Adrenal gland (tissue), 12 donors: ENCODE measurements around the gene HOXC6. TPM values are rescaled to one million over a fixed set of nuclear protein-coding genes. Genes with fewer than 3 reads are reported as not detected.

ENCODE experiments used
- DNase-seq, 7 donors: peaks; one replicate each; pipeline ENCODE4 v3.0.0-alpha.2; 2019 to 2020
- H3K27ac ChIP-seq, 5 donors: fragments of 200-600 bp; sonication (generic) in 4 of 5; 1 replicate in 3 of 5; 2 replicates in 2 of 5; pipeline versions ENCODE4 v1.5.1 to v1.8.0; 2016 to 2020; ENCODE audit warnings: mild to moderate bottlenecking in 1 of 5
- H3K27me3 ChIP-seq: fragments of 200-600 bp; 2 replicates; pipeline ENCODE4 v1.8.0; 2021
- H3K36me3 ChIP-seq, 2 donors: fragments of 200-600 bp; replicated peaks in 1 of 2; 1 replicate in 1 of 2; 2 replicates in 1 of 2; pipeline versions ENCODE4 v1.5.1 to v1.8.0; 2018 to 2022
- H3K4me1 ChIP-seq, 2 donors: fragments of 200-600 bp; replicated peaks in 1 of 2; 1 replicate in 1 of 2; 2 replicates in 1 of 2; pipeline versions ENCODE4 v1.5.1 to v1.8.0; 2018 to 2021
- H3K4me3 ChIP-seq, 4 donors: fragments of 200-600 bp; sonication (generic) in 3 of 4; one replicate each; pipeline ENCODE4 v1.5.1; 2016 to 2018
- H3K9me3 ChIP-seq, 3 donors: fragments of 200-600 bp; sonication (generic) in 1 of 3; replicated peaks in 1 of 3; 1 replicate in 2 of 3; 2 replicates in 1 of 3; pipeline versions ENCODE4 v1.5.1 to v1.8.0; 2016 to 2021
- POLR2A ChIP-seq, 2 donors: fragments of 450-650 bp; IDR thresholded peaks; one replicate each; pipeline ENCODE4 v1.6.1; 2017; ENCODE audit warnings: antibody characterized with exemption in 2 of 2, mild to moderate bottlenecking in 2 of 2, moderate library complexity in 1 of 2
- WGBS, 4 donors: extraction: QIAGEN DNeasy Blood & Tissue Kit in 2 of 4; methylation state at CpG; one replicate each; pipeline versions ENCODE4 v1.1.5 to v1.1.7; 2013 to 2017; 5-methylcytosine and 5-hydroxymethylcytosine counted together
- intact Hi-C, 2 donors: fragments of 100-400 bp; cut with DNase I; formaldehyde crosslinking; loops; one replicate each; pipeline versions ENCODE4 v1.14.1 to v1.15.0; 2022 to 2023
- polyA plus RNA-seq, 3 donors: library from polyadenylated mRNA; stranded (reverse); fragments of 200-250 nt in 2 of 3; fragments of 350-450 nt in 1 of 3; fragmentation: Illumina TruSeq in 1 of 3; extraction: RNeasy Lipid Tissue Mini Kit (QIAGEN cat#74804) in 1 of 3; gene quantifications; one replicate each; pipeline ENCODE4 v1.2.3, GENCODE V29; 2013 to 2014
- total RNA-seq, 9 donors: library from RNA; depleted of rRNA in 4 of 9; stranded (reverse); fragments of >200 nt in 4 of 9; fragments of 120-200 nt in 1 of 9; fragmentation: NEBNext Ultra II Directional in 1 of 9; extraction: Animal tissue kit (Norgen Biotek cat#: 25700) in 1 of 9; gene quantifications; one replicate each; pipeline versions ENCODE4 v1.1.0 to v1.2.4, GENCODE V29; 2013 to 2023
- TF ChIP-seq, protein P1 (sequence below), 6 experiments: fragments of 450-650 bp in 4 of 6; fragments of 200-600 bp in 2 of 6; sonication (generic) in 1 of 6; IDR thresholded peaks; 1 replicate in 5 of 6; 2 replicates in 1 of 6; pipeline versions ENCODE4 v1.5.1 to v1.8.0; 2016 to 2021; ENCODE audit warnings: antibody characterized with exemption in 6 of 6, mild to moderate bottlenecking in 2 of 6, moderate library complexity in 1 of 6
- donor health status: healthy with polysubstance abuse.
- donor health status: Bipolar disorder and iron deficiency.
- donor health status: DM: yes; HTN: yes; CAD: no.
- donor health status: DM: no; HTN: no; CAD: no.
- donor health status: DM: no; HTN: no; CAD: no.
- donor health status: DM: yes; HTN: yes; CAD: no.

The HOXC6 gene
- total and polyA plus RNA-seq, 12 donors = 1.5 to 23.1 (median 13.2) TPM

DNA sequence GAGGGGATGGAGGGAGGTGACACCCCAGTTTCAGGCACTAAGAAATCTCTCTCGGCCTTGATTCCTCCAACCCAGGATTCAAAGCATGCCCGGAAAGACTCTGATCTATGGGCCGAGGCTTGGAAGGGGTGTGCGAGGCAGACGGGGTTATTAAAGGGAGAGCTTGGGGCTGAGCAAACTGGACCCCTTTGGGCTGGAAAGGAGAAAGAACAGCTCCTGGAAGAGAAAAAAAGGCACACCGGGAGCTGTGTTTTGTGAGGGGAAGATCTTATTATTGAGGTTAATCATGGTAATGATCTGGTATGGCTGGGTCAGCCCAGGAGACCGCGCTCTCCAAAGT is 19.7 kb downstream of the HOXC6 start:
- H3K27ac ChIP-seq = peak overlapping the region in 2 of 5 donors; percentile 54 to 76

DNA sequence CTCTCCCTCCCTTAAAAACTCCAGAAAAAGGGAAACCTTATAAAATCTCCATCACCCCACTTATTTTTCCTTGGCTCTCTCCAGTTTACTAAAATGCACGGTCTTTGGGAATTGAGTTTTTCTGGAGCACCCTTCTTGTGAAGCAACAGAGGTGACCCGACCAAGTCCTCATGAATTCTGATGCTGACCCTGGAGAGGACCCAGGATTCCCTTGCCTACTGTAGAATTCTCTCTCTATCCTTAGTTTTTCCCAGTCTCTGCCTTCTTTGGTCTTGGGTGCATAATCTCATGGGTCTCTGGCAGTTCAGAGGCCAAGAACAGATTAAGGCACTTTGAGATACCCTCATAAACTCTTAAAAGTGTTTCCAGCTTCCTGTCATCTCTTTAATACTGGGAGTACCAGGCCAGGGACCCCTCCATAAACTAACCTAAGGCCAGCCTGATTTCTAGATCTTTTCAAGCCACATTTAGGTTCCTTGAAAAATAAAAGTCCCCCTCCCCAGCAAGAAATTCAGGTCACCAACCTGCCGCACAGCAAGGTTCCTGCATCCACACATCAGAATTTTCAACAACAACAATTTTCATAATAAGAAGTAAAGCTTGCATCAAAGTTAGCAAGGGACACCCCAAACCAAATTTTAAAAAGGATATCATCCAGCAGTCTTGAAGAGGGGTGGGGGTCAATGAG is 20.3 kb downstream of the HOXC6 start:
- peak overlapping the region in 1 of 5 donors; percentile 29 for H3K27ac ChIP-seq
- DNase-seq = no peak

More for the DNA sequence above, 19.7 kb downstream of the HOXC6 start:
- TF ChIP-seq POLR2A (IDR thresholded peaks at IDR 0.05) = no peak
- TF ChIP-seq, protein P1, sequence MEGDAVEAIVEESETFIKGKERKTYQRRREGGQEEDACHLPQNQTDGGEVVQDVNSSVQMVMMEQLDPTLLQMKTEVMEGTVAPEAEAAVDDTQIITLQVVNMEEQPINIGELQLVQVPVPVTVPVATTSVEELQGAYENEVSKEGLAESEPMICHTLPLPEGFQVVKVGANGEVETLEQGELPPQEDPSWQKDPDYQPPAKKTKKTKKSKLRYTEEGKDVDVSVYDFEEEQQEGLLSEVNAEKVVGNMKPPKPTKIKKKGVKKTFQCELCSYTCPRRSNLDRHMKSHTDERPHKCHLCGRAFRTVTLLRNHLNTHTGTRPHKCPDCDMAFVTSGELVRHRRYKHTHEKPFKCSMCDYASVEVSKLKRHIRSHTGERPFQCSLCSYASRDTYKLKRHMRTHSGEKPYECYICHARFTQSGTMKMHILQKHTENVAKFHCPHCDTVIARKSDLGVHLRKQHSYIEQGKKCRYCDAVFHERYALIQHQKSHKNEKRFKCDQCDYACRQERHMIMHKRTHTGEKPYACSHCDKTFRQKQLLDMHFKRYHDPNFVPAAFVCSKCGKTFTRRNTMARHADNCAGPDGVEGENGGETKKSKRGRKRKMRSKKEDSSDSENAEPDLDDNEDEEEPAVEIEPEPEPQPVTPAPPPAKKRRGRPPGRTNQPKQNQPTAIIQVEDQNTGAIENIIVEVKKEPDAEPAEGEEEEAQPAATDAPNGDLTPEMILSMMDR (IDR thresholded peaks at IDR 0.05) = no peak
- Histone ChIP-seq H3K4me3 (peak overlapping the region in 1 of 4 donors; percentile 49), H3K4me1 (peaks cover 0 to 8% of the 10 kb centered on the region in 2 donors), H3K9me3 (no peaks in the 10 kb centered on the region), H3K36me3 (no peaks in the 10 kb centered on the region), H3K27me3 (peaks cover 3% of the 10 kb centered on the region)
- WGBS, 4 donors = 75 to 79% (median 79%) methylated on average over 8 of the region's 8 CpGs
- no peak for DNase-seq
- intact Hi-C loops = no loop called here

DNA sequence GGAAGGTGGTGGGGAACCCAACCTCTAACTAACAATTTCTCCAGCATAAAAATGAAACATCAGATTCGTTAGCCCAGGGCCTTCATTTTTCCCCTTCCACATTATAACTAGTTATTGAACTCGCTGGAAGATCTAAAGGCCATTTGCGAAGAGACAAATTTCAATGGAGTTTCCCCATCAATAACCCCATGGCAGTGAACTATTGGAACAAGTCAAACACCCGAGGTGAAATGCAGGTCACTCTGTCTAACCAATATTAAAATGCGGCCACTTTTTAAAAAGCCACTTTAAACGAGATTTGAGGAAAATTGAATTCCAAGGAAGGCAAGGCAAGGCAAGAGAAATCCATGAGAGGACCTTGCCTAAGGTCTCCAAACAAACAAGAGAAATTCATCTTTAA is 20.9 kb downstream of the HOXC6 start:
- no peak for TF ChIP-seq POLR2A (IDR thresholded peaks at IDR 0.05)
- TF ChIP-seq, protein P1 (IDR thresholded peaks at IDR 0.05) = no peak
- intact Hi-C loops = no loop called here
- H3K9me3 ChIP-seq = no peaks in the 10 kb centered on the region
- H3K36me3 ChIP-seq = no peaks in the 10 kb centered on the region
- peak overlapping the region in 1 of 5 donors; percentile 29 for H3K27ac ChIP-seq
- H3K27me3 ChIP-seq = peaks cover 3% of the 10 kb centered on the region
- 76 to 85% (median 81%) methylated on average over 6 of the region's 6 CpGs for WGBS, 4 donors
- H3K4me3 ChIP-seq = no peak overlapping the region
- H3K4me1 ChIP-seq = peaks cover 0 to 13% of the 10 kb centered on the region in 2 donors
- no peak for DNase-seq

More for the DNA sequence above, 20.3 kb downstream of the HOXC6 start:
- intact Hi-C loops = no loop called here
- Histone ChIP-seq H3K27me3 (peaks cover 3% of the 10 kb centered on the region), H3K36me3 (no peaks in the 10 kb centered on the region), H3K4me3 (no peak overlapping the region), H3K9me3 (no peaks in the 10 kb centered on the region), H3K4me1 (peaks cover 0 to 13% of the 10 kb centered on the region in 2 donors)
- TF ChIP-seq POLR2A (IDR thresholded peaks at IDR 0.05) = no peak
- TF ChIP-seq, protein P1 (IDR thresholded peaks at IDR 0.05) = no peak
- 75 to 88% (median 81%) methylated on average over 3 of the region's 3 CpGs for WGBS, 4 donors

DNA sequence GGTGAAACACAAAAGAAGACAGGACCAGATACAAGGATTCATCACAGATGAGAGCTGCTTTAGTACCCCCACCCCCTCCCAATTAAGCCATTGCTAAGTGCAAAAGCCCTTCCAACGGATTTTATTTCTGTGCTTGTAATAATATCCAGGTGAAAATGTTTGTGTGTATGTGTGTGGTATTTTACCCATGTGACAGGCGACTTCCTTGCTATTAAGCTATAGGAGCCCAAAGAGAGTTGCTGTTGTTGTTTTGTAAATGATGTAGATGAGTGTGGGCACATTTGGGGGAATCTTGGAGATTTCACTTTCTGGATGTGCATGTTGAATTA is 22.2 kb downstream of the HOXC6 start:
- TF ChIP-seq, protein P1 (IDR thresholded peaks at IDR 0.05) = no peak
- no peak for TF ChIP-seq POLR2A (IDR thresholded peaks at IDR 0.05)
- intact Hi-C loops = no loop called here
- Histone ChIP-seq H3K27ac (peak overlapping the region in 2 of 5 donors; percentile 15 to 41), H3K4me1 (peaks cover 0 to 13% of the 10 kb centered on the region in 2 donors), H3K36me3 (no peaks in the 10 kb centered on the region), H3K27me3 (peaks cover 3% of the 10 kb centered on the region), H3K4me3 (peak overlapping the region in 1 of 4 donors; percentile 29), H3K9me3 (no peaks in the 10 kb centered on the region)
- DNase-seq = no peak
- 55 to 66% (median 60%) methylated on average over 2 of the region's 2 CpGs for WGBS, 4 donors
